Stimulated activated CD4-positive, alpha-beta T cell treated with anti-CD3 and anti-CD28 coated beads, Interleukin-1b, Interleukin-23, amount 100 ng/mL, for 1 hour (primary cell): ENCODE data around the gene OAF.
"Not testable (repeated sequence)": the region's sequence is repeated elsewhere in the genome, so short reads cannot be mapped to it uniquely, and the experiment has no call there.

Experiments
- DNase-seq, 2 donors: peaks; one replicate each; pipeline ENCODE4 v3.0.0-alpha.2; 2020; ENCODE audit warnings: low read depth in 2 of 2

Gene OAF

GRCh38 chr11:120271672-120272071 lies 60.8 kb downstream of the OAF start:
- no peak for DNase-seq

- no peak for DNase-seq
Measured at GRCh38 chr11:120272303-120272702, 61.5 kb downstream of the OAF start.

DNA sequence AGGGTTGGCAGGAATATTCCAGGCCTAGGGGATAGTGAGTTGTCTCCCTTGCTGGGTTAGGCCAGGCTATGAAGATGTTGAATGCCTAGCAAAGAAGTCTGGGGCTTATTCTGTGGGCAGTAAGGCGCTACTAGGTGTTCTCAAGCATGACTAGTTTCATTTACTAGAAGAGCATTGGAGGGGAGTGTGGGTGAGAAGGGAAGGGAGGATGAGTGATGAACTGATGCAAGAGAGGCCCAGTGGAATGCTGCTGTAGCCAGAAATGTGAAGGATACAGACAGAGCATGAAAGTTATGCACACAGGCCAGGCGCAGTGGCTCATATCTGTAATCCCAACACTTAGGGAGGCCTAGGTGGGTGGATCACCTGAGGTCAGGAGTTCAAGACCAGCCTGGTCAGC lies 62.6 kb downstream of the OAF start:
- DNase-seq: no peak

GRCh38 chr11:120273956-120274355 lies 63.1 kb downstream of the OAF start:
- DNase-seq: not testable (repeated sequence)

DNA sequence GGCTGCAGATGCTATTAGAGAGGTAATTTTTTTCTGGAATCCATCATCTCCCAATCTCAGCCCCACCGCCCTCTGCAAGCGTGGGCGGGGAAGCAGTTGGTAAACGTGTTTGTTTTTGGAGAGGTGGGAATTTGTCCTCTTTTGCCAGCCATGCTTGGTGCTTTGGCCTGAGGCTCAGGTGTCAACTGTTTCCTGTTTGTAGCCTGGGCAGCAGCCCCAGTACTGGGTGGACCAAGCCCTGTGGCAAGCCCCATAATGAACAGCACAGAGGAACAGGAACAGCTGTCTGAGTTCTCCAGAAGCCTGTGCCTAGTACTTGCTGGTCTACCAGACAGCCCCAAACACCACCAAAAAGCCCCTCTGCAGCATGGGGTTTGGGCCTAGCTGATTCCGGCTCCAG lies 68.7 kb downstream of the OAF start:
- no peak for DNase-seq
